Upper lobe of left lung (tissue), 4 donors: ENCODE data around the gene DGCR2.

ENCODE experiments used
- CTCF ChIP-seq, 6 experiments: fragments of 450-650 bp in 4 of 6; fragments of 200-600 bp in 2 of 6; sonication (generic) in 2 of 6; IDR thresholded peaks; one replicate each; pipeline ENCODE4 v1.5.1; 2016 to 2019; ENCODE audit warnings: antibody characterized with exemption in 6 of 6
- POLR2A ChIP-seq, 4 donors: fragments of 450-650 bp; IDR thresholded peaks; one replicate each; pipeline ENCODE4 v1.5.1; 2016 to 2017; ENCODE audit warnings: antibody characterized with exemption in 4 of 4, mild to moderate bottlenecking in 2 of 4

DNA sequence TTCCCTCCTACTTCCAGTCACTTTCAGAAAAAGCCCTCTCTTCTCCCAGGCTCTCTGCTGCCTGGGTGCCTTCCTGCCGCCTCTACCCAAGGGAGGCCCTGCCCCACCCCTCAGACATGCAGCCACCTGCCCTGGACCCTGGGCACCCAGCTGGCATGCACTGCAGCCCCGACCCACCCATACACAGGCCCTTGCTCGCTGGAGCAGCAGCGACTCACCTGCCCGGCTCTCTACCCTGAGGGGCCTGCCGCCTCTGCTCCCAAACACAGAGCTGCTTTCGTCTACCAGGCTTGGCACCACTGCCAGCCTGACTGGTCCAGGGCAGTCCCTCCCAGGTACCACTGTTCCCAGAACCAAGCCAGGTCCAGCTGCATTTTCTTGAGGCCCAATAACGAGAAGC is 7.7 kb upstream of the DGCR2 start:
- no peak for TF ChIP-seq CTCF (IDR thresholded peaks at IDR 0.05)
- TF ChIP-seq POLR2A (IDR thresholded peaks at IDR 0.05) = no peak
